ENCODE data around the gene SLC44A3.
"Not testable (repeated sequence)": the region's sequence is repeated elsewhere in the genome, so short reads cannot be mapped to it uniquely, and the experiment has no call there.

The SLC44A3 gene

DNA sequence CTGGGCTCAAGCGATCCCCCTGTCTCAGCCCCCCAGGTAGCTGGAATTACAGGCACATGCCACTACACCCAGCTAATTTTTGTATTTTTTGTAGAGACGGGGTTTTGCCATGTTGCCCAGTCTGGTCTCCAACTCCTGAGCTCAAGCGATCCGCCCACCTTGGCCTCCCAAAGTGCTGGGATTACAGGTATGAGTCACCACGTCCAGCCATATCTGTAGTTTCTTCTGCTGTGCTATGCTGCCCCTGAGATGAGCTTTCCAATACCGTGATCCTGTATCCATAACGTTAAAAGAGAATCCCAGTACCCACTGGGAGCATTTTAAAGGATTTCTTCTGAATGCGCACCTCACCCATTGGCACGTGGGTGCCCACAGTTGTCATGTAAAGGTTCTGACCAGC, 20.2 kb downstream of the SLC44A3 start:
- DNase-seq, result not testable (repeated sequence)

DNA sequence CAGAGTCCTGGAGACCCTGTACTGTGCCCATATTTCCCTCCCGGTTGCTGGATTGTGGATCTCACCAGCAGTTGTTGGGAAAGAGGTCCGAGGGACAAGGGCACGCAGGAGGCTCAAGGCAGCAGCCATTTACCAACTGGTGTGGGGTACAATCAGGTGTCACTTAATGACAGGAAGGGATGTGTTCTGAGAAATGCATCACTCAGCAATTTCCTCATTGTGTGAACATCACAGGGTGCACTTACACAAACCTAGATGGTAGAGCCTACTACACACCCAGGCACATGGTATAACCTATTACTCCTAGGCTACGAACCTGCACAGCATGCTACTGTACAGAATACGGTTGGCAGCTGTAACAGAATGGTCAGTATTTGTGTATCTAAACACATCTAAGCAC, 20.7 kb downstream of the SLC44A3 start:
- no peak for DNase-seq

DNA sequence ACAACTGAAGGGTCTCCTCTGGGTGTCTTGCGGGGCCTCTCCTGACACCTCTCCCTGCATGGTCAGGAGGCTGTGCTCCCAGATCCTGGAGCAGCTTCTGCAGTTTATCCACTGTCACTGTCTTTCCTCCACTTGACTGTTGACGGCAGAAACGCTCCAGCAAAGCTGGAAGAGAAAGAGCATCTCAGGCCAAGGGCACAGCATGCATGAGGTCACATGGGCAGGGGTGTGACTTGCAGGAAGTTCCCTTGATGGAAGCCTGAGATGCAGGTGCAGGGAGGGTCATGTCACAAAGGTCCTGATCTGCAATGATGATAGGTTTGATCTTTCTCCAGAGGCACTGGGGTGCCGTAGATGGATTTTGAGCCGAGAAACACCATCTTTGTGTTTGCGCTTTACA, 23.3 kb downstream of the SLC44A3 start:
- no peak for DNase-seq

DNA sequence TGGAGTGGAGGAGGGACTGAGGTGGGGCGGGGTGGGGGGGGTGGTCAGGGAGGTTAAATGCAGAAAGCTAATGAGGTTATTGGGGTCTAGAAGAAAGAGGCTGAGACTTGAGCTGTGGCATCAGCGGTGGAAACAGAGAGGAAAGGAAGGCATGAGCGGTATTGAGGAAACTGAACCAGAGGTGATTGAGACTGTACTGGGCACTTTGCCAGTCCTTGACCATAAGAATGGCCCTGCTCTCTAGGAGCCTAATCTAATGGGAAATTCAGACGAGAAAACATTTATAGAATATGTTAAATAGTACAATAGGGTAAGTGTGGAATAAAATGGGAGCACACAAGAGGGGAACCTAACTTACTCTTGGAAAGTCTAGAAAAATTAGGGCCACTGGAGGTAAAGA, 23.7 kb downstream of the SLC44A3 start:
- DNase-seq, result no peak

DNA sequence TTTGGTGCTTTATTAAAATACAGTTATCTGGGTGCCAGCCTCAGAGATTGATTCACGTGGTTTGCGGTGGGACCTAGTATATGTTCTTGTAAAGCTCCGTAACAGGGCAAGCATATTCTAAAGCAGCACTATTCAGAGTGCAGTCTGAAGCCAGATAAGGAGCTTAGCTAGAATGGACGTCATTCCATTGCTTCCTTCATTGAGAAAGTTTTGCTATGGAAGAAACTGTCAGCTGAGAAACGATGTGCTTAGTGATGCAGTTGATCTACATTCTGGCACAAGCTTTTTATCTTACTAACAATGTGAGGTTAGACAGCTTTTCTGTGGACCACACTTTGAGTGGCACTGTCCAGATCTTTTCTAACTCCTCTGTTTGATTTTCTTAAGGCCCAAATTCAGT, 26.2 kb downstream of the SLC44A3 start:
- DNase-seq, result no peak

DNA sequence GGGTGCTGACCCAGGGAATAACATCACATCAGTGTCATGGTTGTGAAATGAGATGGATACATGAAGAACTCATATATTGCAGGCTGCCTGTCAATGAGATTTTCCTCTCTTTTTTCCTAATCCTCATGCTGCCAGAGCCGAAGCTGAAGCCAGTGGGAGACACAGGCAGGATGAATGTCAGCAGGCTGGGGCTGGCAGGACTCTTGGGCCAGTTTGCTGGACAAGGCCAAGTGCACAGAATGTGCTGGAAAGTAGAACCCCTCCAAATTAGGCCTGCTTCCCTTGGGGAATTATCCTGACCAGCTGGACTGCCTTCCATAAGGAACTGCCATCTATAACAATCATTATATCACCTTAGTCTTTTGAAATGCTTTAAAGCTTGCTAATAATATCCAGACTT, 31.4 kb downstream of the SLC44A3 start:
- no peak for DNase-seq

DNA sequence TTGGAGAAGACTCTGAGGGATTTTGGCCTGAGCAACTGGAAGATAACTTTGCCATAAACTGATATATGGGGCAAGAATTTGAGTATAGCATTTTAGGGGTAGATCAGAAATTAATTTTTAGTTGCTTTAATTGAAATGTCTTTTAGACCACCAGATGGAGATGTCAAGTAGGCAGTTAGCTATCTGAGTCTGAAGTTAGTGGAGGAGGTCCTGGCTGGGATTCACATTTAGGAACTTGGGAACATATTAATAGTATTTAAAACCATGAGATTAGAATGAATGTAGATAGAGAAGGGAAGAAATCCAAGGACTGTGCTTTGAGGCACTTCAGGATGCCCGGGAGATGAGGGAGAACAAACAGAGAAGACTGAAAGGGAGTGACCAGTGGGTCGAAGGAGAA, 32.6 kb downstream of the SLC44A3 start:
- DNase-seq, result no peak

DNA sequence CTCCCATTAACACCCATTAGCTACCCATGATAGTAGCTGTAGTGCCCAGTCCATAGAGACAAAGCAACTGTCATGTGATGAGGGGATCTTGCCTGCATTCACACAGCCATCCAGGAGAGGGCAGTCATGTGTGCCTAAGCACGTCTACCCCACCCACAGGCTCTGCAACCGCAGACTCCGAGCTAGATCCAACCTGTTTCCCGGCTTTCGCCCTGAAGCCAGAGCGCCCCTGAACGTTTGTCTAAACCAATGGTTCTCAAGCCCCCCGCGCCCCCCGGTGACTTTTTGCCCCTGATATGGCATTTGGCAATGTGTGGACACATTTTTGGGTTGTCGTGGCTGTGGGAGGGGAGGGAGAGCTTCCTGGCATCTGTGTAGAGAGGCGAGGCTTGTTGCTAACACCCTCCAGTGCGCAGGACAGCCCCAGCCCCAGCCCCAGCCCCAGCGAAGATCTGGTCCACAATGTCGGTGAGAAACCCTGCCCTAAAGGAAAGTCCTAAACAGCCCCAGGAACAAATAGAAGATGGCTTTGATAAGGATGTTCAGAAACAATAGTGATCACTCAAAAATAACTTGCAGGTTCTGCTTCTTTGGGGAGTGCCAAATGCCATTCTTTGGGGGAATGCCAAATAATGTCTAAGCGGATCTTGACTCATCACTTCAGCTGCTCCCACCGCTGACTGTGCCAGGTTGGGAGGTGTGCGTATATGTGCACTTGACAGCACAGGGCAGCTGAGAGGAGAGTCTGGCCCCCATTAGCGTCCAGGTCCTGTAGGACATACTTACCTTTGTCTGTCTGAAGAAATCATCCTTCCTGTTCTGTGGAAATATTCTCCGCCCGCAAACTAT, 34.5 kb downstream of the SLC44A3 start:
- peak; percentile 89 to 94 for DNase-seq

DNA sequence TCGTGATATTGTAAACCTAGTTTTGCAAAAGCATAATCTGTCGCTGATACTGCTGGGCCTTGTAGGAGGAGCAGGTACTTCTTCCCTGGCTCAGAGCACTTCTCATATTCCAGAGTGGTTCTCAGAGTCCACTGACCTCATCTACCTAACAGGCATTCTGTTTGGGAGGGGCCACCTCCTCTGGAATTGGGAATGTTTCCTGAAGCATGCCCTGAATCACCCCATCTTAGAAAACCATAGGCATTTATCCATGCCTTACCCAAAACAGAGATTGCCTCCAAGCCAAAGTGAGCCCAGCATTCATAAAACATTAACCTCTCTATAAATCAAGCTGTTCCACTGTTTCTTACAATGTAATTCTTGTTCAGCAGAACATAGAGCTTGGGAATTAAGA, 35.1 kb downstream of the SLC44A3 start:
- DNase-seq, result no peak

DNA sequence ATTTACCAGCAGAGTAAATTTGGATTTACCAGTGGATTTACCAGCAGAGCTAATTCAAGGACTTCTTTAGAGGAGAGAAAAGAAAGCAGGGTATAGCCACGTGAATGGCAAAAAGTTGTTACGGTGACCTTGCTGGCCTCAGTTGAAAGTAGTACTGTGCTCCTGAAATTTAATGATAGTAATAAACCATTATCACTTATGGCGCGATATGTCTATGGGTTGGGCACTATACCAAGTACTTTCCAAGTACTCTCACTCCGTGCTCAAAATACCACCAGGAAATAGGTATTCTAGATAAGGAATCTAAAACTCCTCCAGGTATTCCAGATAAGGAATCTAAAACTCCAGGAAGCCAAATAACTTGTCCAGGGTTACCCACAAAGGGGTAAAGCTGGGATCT, 35.8 kb downstream of the SLC44A3 start:
- no peak for DNase-seq

DNA sequence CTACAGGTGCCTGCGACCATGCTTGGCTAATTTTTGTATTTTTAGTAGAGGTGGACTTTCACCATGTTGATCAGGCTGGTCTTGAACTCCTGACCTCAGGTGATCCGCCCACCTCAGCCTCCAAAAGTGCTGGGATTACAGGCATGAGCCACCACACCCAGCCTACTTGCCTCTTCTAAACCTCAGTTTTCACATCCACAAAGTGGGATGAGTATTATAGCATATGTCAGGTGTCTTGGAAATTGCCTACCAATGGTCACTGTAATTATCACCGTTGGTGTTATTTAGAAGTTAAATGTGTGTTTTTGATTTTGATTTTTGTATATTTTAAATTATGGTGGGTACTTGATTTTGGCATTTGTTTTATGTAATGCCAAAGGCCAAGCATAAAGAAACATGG, 36.7 kb downstream of the SLC44A3 start:
- no peak for DNase-seq

DNA sequence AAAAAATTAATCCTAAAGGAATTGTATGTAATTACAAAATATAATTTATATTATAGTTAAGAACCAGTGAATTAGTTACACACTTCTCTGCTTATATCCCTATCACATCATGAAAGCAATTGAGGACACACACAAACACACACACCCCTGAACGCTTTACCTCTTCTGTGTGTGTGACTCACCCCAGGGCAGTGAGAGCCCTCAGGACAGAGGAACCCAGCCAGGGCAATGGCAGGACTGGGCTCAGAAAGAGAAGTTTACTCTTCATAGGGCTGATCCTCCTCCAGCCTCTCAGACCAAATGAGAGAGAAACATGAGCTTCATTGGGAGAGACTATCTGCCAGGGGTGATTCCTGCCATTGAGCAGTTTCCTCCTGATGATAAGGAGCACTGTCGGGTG, 38.1 kb downstream of the SLC44A3 start:
- DNase-seq, result no peak

DNA sequence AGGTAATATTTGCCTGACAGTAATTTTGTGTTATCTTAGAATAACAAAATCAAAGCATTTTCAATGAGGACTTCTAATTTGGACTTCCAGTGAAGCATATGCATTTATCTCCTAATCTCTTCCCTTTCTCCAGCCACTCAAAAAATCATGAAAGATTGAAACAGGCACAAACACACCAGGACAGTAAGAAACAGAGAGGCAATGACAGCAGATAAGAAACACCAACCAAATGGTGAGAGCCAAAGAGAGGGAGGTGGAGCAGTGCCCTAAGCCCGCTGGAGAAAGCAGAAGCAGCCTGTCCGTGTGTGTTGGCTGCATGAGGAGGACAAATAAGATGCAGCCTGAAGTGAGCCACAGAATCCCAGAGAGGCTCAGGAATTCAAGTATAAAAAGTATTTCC, 39.0 kb downstream of the SLC44A3 start:
- DNase-seq, result no peak

DNA sequence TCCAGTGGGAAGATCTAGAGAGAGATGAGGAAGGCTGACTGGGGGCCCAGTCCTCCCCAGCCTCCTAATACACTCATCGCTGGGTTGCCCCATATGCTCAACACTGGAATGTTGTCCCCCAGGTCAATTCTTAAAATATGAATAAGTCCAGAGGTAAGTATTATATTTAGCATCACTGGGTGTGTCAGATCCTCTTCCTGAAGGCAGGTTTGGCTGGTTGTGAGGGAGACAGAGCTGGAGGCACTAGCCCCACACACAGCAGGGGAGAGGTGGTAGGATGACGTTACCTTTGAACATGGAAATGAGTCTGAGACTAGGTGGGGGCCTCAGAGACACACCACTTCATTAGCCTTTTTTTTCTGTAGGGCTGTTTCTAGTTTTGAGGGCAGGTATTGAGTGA, 42.6 kb downstream of the SLC44A3 start:
- no peak for DNase-seq

DNA sequence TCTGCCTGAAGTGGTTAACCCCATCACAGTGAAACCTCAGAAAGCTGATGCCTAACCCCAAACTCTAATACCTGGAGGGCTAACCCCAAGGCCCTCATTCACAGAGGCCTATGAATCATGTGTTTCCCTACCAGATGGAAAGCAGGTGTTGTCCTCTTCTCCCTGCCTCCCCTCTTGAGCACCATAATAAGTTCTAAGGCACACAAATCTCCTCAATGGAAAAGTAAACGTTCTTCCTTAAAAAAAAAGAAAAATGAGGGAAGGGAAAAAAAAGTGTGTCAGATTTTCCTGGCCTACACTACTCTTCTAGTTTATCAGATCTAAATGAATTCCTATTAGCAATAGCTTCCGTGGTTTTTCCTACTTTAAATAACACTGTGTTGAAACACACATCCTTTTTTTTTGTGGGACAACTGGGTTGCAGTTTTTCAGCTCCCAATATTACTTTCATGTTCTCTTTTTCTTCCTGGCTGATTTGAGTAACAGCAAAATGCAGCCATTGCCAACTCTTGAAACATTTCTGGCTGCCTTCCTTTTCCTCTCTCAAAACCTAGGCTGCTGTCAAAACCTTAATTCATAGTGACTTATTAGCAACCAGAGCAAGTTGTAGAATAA, 43.2 kb downstream of the SLC44A3 start:
- peak; percentile 52 to 62 for DNase-seq

DNA sequence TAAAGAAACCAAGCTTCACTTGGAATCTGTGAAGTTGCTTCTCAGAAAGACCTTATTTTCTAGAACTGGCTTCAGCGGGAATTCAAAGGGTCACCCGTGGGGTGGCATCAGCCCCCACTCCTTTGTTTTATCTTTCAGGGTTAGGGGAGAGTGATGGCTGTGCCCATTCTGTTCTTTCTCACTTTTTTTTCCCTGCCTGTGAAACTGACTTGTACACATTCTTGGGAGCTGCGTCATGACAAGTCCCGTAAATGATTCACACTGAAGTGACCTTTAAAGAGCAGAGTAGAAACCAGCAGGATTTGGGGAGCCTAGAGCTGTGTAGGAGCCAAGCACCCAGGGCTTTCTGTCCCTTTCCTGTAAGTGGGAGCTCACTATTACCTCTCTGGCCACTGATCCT, 43.8 kb downstream of the SLC44A3 start:
- peak in 1 of 2 experiments; percentile 60 for DNase-seq

DNA sequence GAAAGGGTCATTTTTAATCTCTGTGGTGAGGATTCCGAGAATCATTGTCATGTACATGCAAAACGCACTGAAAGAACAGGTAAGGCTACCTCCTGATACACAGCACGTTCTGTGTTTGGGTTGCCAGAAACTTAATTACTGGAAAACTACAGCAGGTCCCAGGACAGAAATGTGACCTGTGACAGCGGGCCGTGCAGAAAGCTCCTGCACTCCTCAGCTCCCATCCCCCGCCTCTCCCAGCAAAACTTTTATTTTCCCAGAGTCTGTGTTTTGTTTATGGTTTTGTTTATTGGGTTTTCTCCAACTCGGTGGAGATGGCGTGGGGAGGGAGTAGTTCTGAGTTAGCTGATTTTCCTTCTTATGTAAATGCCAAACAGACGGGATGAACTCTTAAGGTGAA, 44.7 kb downstream of the SLC44A3 start:
- DNase-seq, result no peak

DNA sequence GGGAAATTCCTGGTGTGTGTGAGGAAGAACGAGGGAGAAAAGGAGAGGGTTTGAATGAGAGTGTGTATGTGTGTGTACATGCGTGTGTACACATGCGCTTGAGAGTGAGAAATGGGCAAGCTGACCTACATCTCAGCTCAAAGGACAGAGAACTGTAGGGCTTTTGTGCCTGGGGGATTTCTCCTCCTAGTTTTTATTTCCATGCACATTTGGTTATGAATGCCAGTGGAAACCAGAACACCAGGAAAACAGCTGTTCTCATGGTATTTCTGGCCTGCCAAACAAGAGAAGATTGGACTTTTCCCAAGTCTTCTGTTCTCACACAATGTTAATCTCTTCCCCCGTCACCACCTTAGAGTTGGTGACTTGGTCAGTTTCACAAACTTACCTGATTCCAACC, 45.2 kb downstream of the SLC44A3 start:
- peak in 1 of 2 experiments; percentile 70 for DNase-seq

DNA sequence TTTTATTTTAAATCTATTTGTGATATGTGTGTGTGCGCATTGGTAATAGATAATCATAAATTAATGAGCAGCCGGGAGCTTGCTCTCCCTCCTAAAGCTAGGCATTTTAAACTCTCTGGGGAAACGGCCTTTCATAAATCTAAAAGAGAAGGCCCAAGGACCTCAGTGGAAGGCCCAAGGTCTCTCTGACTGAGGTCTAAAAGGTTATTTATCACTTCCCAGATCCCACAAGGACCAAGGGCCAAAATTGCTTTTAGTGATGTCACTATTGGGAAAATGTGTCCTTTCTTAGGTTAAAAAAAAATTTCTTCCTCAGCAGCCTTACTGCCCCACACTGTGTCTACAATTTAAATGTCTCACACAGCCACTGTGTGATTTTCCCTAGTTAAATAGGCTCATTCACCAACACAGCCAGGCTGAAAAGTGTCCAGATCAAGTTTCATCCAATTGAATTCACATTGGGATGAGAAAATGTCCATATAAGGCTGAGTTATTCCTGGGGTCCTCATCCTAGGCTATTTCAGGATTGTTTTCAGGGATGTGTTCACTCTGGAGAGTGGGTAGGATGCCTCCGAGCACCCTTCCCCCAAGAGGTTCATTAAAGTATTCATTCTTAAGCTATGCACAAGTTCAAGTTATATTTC, 46.1 kb downstream of the SLC44A3 start:
- DNase-seq, result peak in 1 of 2 experiments; percentile 12

DNA sequence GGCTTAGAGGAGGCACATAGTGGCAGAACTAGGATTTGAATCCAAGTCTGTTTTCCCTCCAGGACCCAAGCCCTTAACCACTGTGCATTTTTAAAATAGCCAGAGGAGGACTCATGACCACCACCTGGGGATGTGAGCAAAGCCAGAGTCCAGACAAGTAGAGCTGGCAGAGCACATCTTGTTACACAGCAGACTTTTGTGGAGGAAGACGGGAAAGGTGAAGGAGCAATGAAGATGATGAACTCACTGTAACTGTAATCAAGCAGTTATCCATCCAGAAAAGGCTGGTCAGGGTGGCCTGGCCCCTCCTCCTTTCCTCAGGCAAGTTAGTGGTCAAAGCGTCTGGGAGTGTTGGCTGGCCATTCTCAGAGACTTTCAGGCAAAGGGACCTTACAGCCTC, 50.9 kb downstream of the SLC44A3 start:
- no peak for DNase-seq

DNA sequence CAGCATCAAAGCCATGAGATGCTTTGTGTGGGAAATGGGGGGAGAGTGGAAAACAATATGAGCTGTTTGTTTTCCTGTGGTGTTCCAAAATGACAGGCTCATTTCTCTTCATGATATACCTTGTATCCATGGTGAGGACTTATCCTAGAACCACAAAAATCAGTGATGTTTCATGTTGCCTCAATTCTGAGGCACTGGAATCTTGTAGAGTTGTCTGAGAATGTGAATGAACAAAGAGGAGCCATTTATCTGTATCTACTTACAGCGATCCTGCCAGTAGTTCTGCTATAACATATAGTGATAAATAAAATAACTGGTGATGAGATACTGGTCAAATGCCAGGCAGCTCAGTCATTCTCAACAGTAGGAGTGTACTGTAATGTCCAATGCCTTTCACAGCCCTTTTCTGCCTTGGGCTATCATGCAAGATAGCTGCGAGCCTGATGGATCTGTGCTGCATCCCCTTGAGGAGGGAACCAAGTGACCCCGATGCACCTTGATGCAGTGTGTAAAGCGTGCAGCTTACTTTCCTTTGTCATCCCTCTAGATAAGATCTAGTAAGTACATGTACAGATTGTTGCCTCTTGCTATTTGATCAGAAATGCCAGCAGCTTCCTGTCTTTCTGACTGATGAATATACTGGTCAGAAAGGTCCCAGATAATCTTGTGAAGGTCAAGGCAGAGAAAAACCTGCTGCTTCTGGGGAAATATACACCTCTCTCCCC, 52.8 kb downstream of the SLC44A3 start:
- DNase-seq, result no peak

DNA sequence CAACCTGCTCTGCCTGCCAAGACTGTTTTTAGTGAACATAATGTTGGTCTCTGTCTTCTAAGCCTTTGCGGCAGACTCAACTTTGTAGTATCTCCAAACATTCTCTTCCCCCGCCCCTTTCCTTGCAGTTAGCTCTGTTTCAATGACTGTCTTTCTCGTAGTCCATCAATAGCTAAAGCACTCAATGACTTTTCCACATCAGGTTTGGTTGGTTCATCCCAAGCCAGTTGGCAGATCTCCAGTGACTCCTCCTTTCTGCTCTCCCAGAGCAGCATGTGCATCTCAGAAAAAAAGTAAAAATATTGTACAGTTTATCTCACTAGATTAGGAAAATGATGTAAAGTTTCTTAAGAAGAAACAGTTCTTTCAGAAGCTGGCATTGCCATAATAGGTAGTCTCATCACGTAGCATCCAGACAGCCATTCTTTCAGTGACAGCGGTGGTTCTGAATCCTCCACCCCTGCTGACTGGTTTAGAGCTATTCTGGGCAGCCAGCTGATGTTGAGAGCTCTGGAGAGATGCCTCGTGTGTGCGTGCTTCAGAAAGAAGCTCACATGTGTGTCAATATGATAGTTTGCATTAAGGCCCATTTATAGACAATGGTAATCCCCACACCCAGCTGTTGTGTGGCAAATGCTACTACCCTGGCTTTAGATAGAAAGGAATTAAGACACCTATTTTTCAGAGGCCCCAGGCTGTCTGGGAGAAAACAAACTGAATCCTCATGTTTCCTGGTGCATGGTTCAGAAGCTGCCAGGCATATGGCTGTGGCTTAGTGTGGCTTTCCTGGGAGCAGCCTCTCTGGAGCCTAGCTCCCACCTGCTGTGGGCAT, 53.6 kb downstream of the SLC44A3 start:
- peak in 1 of 2 experiments; percentile 45 for DNase-seq

DNA sequence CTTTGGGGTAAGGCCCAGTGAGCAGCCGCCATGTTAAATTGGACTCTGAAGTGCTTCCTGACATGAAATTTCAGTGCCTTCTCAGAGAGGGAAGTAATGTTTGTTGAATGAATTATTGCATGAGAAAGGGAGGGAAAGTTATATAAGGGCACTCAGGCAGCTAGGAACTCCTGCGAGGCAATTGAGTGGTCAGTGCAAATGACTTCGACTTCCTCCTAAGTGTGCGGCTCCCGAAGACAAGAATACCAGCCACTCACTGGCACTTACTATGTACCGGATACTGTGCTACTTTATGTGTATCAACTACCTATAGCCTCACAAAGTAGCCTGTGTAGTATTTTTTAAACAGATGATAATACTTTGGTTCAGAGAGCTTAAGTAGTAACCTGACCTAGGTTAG, 54.3 kb downstream of the SLC44A3 start:
- no peak for DNase-seq
